ENCODE results near the gene KRT3.

The KRT3 gene

DNA sequence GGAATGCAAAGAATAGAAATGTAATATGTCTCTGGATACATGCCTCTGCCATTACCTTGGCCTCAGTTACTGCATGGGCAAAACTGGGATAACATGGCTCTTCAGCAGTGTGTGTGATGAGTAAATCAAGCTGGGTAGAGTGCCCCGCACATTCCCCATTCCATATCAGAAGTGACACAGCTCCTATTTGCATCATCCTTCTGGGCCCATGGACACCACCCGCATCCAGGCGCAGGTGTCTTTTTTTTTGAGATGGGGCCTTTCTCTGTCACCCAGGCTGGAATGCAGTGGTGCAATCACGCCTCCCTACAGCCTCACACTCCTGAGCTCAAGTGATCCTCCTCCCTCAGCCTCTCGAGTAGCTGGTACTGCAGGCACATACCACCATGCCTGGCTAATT, 50.4 kb downstream of the KRT3 start (continued):
- TF ChIP-seq, protein P1, sequence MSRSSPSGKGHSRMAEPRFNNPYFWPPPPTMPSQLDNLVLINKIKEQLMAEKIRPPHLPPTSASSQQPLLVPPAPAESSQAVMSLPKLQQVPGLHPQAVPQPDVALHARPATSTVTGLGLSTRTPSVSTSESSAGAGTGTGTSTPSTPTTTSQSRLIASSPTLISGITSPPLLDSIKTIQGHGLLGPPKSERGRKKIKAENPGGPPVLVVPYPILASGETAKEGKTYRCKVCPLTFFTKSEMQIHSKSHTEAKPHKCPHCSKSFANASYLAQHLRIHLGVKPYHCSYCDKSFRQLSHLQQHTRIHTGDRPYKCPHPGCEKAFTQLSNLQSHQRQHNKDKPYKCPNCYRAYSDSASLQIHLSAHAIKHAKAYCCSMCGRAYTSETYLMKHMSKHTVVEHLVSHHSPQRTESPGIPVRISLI (tag by site-specific recombination; IDR thresholded peaks at IDR 0.05): no peak
- TF ChIP-seq ZNF529 (tag by site-specific recombination; IDR thresholded peaks at IDR 0.05; ENCODE audit: insufficient replicate concordance): no peak

GRCh38 chr12:52744493-52745156, 51.3 kb downstream of the KRT3 start:
- ChIA-PET CTCF (interaction anchor here (0.6 to 1.0 kb wide), 2 partner anchors 116 to 162 kb away, joined by 3 to 4 read pairs; no protein-coding TSS in a partner anchor), POLR2A (no interaction called here)
- Histone ChIP-seq H3K9me3 (ENCODE audit: control insufficient read depth, insufficient read depth, low read depth, low read length) (no peaks in the 10 kb centered on the region), H3K36me3 (ENCODE audit: control insufficient read depth in 2 of 2, insufficient read depth in 1 of 2, low read length in 2 of 2) (no peaks in the 10 kb centered on the region), H3K4me3 (ENCODE audit: low read depth, low read length) (no peak overlapping the region), H3K27ac (ENCODE audit: extremely low read depth, low read depth, low read length) (no peak overlapping the region), H3K4me1 (ENCODE audit: control insufficient read depth, insufficient read depth, low read length) (0 out of 2 replicates have a peak, but pooled peaks cover 4% of the 10 kb centered on the region)
- TF ChIP-seq TRIM28 (IDR thresholded peaks at IDR 0.05; ENCODE audit: borderline replicate concordance, low read length) (no peak), GLI2 (tag by site-specific recombination; IDR thresholded peaks at IDR 0.05; ENCODE audit: borderline replicate concordance, low read depth) (no peak), FEZF1 (tag by site-specific recombination; IDR thresholded peaks at IDR 0.05) (no peak), ZNF280C (tag by site-specific recombination; IDR thresholded peaks at IDR 0.05) (no peak), ZNF140 (tag by site-specific recombination; IDR thresholded peaks at IDR 0.05) (no peak)
- TF ChIP-seq, protein P2, sequence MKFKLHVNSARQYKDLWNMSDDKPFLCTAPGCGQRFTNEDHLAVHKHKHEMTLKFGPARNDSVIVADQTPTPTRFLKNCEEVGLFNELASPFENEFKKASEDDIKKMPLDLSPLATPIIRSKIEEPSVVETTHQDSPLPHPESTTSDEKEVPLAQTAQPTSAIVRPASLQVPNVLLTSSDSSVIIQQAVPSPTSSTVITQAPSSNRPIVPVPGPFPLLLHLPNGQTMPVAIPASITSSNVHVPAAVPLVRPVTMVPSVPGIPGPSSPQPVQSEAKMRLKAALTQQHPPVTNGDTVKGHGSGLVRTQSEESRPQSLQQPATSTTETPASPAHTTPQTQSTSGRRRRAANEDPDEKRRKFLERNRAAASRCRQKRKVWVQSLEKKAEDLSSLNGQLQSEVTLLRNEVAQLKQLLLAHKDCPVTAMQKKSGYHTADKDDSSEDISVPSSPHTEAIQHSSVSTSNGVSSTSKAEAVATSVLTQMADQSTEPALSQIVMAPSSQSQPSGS (tag by site-specific recombination; IDR thresholded peaks at IDR 0.05; ENCODE audit: low read depth): no peak
- TF ChIP-seq, protein P3, sequence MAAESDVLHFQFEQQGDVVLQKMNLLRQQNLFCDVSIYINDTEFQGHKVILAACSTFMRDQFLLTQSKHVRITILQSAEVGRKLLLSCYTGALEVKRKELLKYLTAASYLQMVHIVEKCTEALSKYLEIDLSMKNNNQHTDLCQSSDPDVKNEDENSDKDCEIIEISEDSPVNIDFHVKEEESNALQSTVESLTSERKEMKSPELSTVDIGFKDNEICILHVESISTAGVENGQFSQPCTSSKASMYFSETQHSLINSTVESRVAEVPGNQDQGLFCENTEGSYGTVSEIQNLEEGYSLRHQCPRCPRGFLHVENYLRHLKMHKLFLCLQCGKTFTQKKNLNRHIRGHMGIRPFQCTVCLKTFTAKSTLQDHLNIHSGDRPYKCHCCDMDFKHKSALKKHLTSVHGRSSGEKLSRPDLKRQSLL (tag by site-specific recombination; IDR thresholded peaks at IDR 0.05): no peak

DNA sequence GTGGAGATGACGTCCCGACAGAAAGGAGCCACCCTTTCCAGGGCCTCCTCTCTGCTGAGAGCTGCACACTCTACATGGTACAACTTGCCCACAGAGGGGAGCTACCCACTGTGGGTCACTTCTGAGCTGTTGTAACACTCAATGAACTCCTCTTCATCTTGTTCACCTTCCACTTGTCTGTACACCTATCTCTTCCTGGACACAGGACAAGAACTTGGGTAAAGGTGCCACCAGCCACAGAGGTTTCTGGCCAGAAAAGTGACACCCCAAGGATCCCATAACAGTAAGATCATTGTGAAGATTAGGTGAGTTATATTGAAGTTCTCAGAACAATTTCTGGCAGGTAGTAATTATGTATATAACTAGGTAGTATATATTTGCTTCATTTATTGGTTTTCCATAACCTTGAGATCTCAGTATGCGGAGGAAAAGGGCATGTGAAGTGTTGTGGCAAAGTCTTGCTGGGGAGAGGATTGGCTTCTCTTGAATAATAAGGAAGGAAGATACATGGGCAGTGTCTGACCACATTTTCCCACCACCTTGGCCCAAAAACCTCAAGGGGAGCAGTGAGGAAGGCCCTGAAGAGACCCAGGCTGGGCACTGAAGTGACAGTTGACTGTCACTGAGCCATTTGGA, 53.0 kb downstream of the KRT3 start:
- H3K4me1 ChIP-seq (ENCODE audit: control insufficient read depth, insufficient read depth, low read length): 0 out of 2 replicates have a peak, but pooled peaks cover 4% of the 10 kb centered on the region
- no peak overlapping the region for H3K27ac ChIP-seq (ENCODE audit: extremely low read depth, low read depth, low read length)
- H3K36me3 ChIP-seq (ENCODE audit: control insufficient read depth in 2 of 2, insufficient read depth in 1 of 2, low read length in 2 of 2): no peaks in the 10 kb centered on the region
- no peaks in the 10 kb centered on the region for H3K9me3 ChIP-seq (ENCODE audit: control insufficient read depth, insufficient read depth, low read depth, low read length)
- POLR2A ChIA-PET: no interaction called here
- H3K4me3 ChIP-seq (ENCODE audit: low read depth, low read length): no peak overlapping the region
- TF ChIP-seq BCL11A (tag by site-specific recombination; IDR thresholded peaks at IDR 0.05; ENCODE audit: low read depth) (no peak), SP7 (tag by site-specific recombination; IDR thresholded peaks at IDR 0.05) (no peak), ZNF830 (tag by site-specific recombination; IDR thresholded peaks at IDR 0.05; ENCODE audit: low read depth) (no peak), ZNF37A (tag by site-specific recombination; IDR thresholded peaks at IDR 0.05) (no peak)
- CTCF ChIA-PET: no interaction called here
